K562 (cell line): ENCODE data around the gene AK4. TPM values are rescaled to one million over a fixed set of nuclear protein-coding genes. Genes with fewer than 3 reads are reported as not detected.
A peak's percentile ranks its signal among the peaks of the same experiment; 100 is the strongest.

Source experiments
- ATAC-seq: fragments of 200-7000 bp; cut with Tn5 transposase; 3 replicates; pipeline ENCODE4 v1.9.1; 2020; ENCODE audit warnings: moderate library complexity
- BruUV-seq: library from RNA; stranded (reverse); fragments of 400-500 nt; replicated peaks from 2 replicates; lab custom pipeline; 2021; lab: Mats Ljungman, UMichigan
- CTCF ChIA-PET: fragments of 300-600 bp; formaldehyde crosslinking; extraction: SDS; loops from one replicate; lab custom pipeline; 2021; ENCODE audit warnings: low intra/inter-chr PET ratio; lab: Yijun Ruan, JAX
- POLR2A ChIA-PET: fragments of 300-600, 350-650 bp; sonication (Branson Sonifier 250); formaldehyde crosslinking; extraction: SDS; loops from one replicate; lab custom pipeline; 2021; ENCODE audit warnings: antibody characterized with exemption, inconsistent platforms; lab: Yijun Ruan, JAX
- DNase-seq, 4 experiments: peaks; one replicate each; pipeline versions ENCODE4 v3.0.0 to v3.0.0-alpha.2; 2011 to 2018; ENCODE audit warnings: low spot score in 3 of 4, mixed read lengths in 3 of 4; ENCODE audit errors: extremely low read depth in 1 of 4
- FAIRE-seq: peaks from 2 replicates; lab custom pipeline; 2011; peaks lifted over from hg19 to GRCh38; lab: Jason Lieb, UNC
- H2AFZ ChIP-seq: 2 replicates; pipeline ENCODE4 v1.6.0; 2011; ENCODE audit warnings: low read depth, low read length, control low read depth, inconsistent platforms
- H3K27ac ChIP-seq: fragments of 200-600 bp; 3 replicates; pipeline ENCODE4 v1.8.0; 2011; ENCODE audit warnings: low read depth, mild to moderate bottlenecking, control low read depth, inconsistent platforms, low read length, moderate library complexity, mixed read lengths; ENCODE audit errors: extremely low read depth
- H3K27me3 ChIP-seq, 2 experiments: fragments of 300-600 bp in 1 of 2; 2 replicates in 1 of 2; 3 replicates in 1 of 2; pipeline versions ENCODE4 v1.6.0 to v1.8.0; 2011; ENCODE audit warnings: inconsistent platforms in 2 of 2, low read length in 2 of 2, mild to moderate bottlenecking in 1 of 2, mixed read lengths in 1 of 2, moderate library complexity in 1 of 2; ENCODE audit not compliant: control insufficient read depth in 2 of 2, insufficient read depth in 2 of 2
- H3K36me3 ChIP-seq: fragments of 300-600 bp; 3 replicates; pipeline ENCODE4 v1.8.0; 2011; ENCODE audit warnings: mild to moderate bottlenecking, low read length, inconsistent platforms; ENCODE audit not compliant: control insufficient read depth, insufficient read depth
- H3K4me1 ChIP-seq, 2 experiments: fragments of 200-600 bp in 1 of 2; replicated peaks in 1 of 2; 2 replicates in 1 of 2; 3 replicates in 1 of 2; pipeline versions ENCODE4 v1.5.1 to v1.8.0; 2011; ENCODE audit warnings: inconsistent platforms in 2 of 2, low read length in 2 of 2, mild to moderate bottlenecking in 1 of 2, mixed read lengths in 1 of 2, moderate library complexity in 1 of 2; ENCODE audit not compliant: control insufficient read depth in 2 of 2, insufficient read depth in 2 of 2
- H3K4me2 ChIP-seq: 2 replicates; pipeline ENCODE4 v1.6.1; 2011; ENCODE audit warnings: low read length, control low read depth, inconsistent platforms, mixed read lengths; ENCODE audit not compliant: insufficient read depth
- H3K4me3 ChIP-seq: fragments of 200-600 bp; sonication (generic), shearing (Covaris generic); 2 replicates; pipeline ENCODE4 v1.5.1; 2016; ENCODE audit warnings: control low read depth, inconsistent platforms
- H3K79me2 ChIP-seq: fragments of 200-600 bp; 3 replicates; pipeline ENCODE4 v1.8.0; 2011; ENCODE audit warnings: low read length, inconsistent platforms; ENCODE audit not compliant: control insufficient read depth, insufficient read depth
- H3K9ac ChIP-seq, 2 experiments: 2 replicates each; pipeline versions ENCODE4 v1.6.0 to v1.6.1; 2011; ENCODE audit warnings: low read depth in 2 of 2, low read length in 2 of 2, control low read depth in 1 of 2, inconsistent platforms in 1 of 2, mild to moderate bottlenecking in 1 of 2, mixed read lengths in 1 of 2; ENCODE audit not compliant: insufficient read depth in 1 of 2
- H3K9me1 ChIP-seq: one replicate; pipeline ENCODE4 v1.6.0; 2011; ENCODE audit warnings: inconsistent platforms, mild to moderate bottlenecking, low read length, moderate library complexity; ENCODE audit not compliant: control insufficient read depth, insufficient read depth
- H3K9me3 ChIP-seq: replicated peaks from 2 replicates; pipeline ENCODE4 v1.5.1; 2011; ENCODE audit warnings: low read depth, low read length, inconsistent platforms; ENCODE audit not compliant: control insufficient read depth, insufficient read depth
- H4K20me1 ChIP-seq: replicated peaks from 2 replicates; pipeline ENCODE4 v1.6.1; 2011; ENCODE audit warnings: low read length, inconsistent platforms, mixed read lengths; ENCODE audit not compliant: control insufficient read depth, insufficient read depth
- DPF2 ChIP-seq: fragments of 450-650 bp; IDR thresholded peaks from 2 replicates; pipeline ENCODE4 v1.6.1; 2016
- NR2C1 ChIP-seq, 2 experiments: fragments of 450-650 bp; IDR thresholded peaks; 2 replicates each; pipeline ENCODE4 v1.6.1; 2017; ENCODE audit warnings: mild to moderate bottlenecking in 2 of 2, antibody characterized with exemption in 1 of 2, inconsistent platforms in 1 of 2, missing compliant biosample characterization in 1 of 2, missing genetic modification characterization in 1 of 2
- PHF21A ChIP-seq: fragments of 450-650 bp; IDR thresholded peaks from 2 replicates; pipeline ENCODE4 v1.6.1; 2017; ENCODE audit warnings: low read depth, borderline replicate concordance
- POLR2B ChIP-seq: fragments of 450-650 bp; IDR thresholded peaks from 2 replicates; pipeline ENCODE4 v1.6.1; 2018; ENCODE audit warnings: low read depth; ENCODE audit not compliant: partially characterized antibody
- RBM34 ChIP-seq: fragments of 200-400 bp; formaldehyde crosslinking; IDR thresholded peaks from 2 replicates; pipeline ENCODE4 v1.6.1; 2018; ENCODE audit warnings: low read length, borderline replicate concordance; ENCODE audit not compliant: insufficient read depth
- RFX1 ChIP-seq: fragments of 450-650 bp; IDR thresholded peaks from 2 replicates; pipeline ENCODE4 v1.6.1; 2016; ENCODE audit warnings: mild to moderate bottlenecking, moderate library complexity
- SMARCE1 ChIP-seq: fragments of 450-650 bp; IDR thresholded peaks from 2 replicates; pipeline ENCODE4 v1.7.1; 2016; ENCODE audit warnings: mild to moderate bottlenecking
- ZNF324 ChIP-seq: fragments of 250-450 bp; sonication (Bioruptor Pico); IDR thresholded peaks from 2 replicates; pipeline ENCODE4 v1.4.0; 2020; ENCODE audit warnings: mild to moderate bottlenecking
- ZNF764 ChIP-seq: fragments of 250-450 bp; sonication (Bioruptor Pico); IDR thresholded peaks from 2 replicates; pipeline ENCODE4 v1.4.0; 2020; ENCODE audit warnings: low read depth, mild to moderate bottlenecking, moderate library complexity
- WGBS: fragments of 100-300 bp; shearing (Covaris generic); methylation state at CpG from one replicate; pipeline ENCODE4 v1.1.6; 2016; ENCODE audit warnings: low coverage, mixed read lengths; ENCODE audit not compliant: insufficient coverage; ENCODE audit errors: missing lambda C conversion rate; 5-methylcytosine and 5-hydroxymethylcytosine counted together
- in situ Hi-C: fragments of 300-500 bp; cut with MboI; formaldehyde crosslinking; loops from 4 replicates; pipeline ENCODE4 v1.15.0; 2018; ENCODE audit warnings: inconsistent platforms, mixed read lengths
- intact Hi-C: fragments of 100-400 bp; cut with micrococcal nuclease; formaldehyde crosslinking; loops from 2 replicates; pipeline ENCODE4 v1.14.2; 2022
- polyA plus RNA-seq, 8 experiments: library from polyadenylated mRNA; depleted of rRNA in 4 of 8; stranded (reverse) in 5 of 8; unstranded in 3 of 8; fragments of >200 nt; fragmentation: Nextera tagmentation in 2 of 8; fragmentation: Illumina TruSeq in 1 of 8; extraction: Ambion mirVana in 2 of 8; extraction: Trizol in 1 of 8; gene quantifications; 2 replicates each; pipeline versions ENCODE4 v1.2.1 to v1.2.3, GENCODE V29; 2011 to 2014; ENCODE audit warnings: inconsistent platforms in 1 of 8, missing spikeins in 1 of 8
- total RNA-seq, 7 experiments: library from RNA; depleted of rRNA in 6 of 7; stranded (reverse); fragments of >200 nt in 6 of 7; fragmentation: Illumina TruSeq in 2 of 7; extraction: Trizol in 2 of 7; gene quantifications; 2 replicates each; pipeline versions ENCODE4 v1.2.1 to v1.2.3, GENCODE V29; 2011 to 2021; ENCODE audit warnings: low replicate concordance in 1 of 7
- TF ChIP-seq, protein P1 (sequence below): fragments of 200-800 bp; sonication (Bioruptor generic); IDR thresholded peaks from 2 replicates; pipeline ENCODE4 v1.6.1; 2016; ENCODE audit warnings: missing genetic modification characterization, missing compliant biosample characterization

The AK4 gene
- total and polyA plus RNA-seq, 9 of the 15 experiments (the other 6 are each of a cell fraction or from before 2014, with no cell fraction given): 10.4 to 96.6 (median 21.5) TPM

DNA sequence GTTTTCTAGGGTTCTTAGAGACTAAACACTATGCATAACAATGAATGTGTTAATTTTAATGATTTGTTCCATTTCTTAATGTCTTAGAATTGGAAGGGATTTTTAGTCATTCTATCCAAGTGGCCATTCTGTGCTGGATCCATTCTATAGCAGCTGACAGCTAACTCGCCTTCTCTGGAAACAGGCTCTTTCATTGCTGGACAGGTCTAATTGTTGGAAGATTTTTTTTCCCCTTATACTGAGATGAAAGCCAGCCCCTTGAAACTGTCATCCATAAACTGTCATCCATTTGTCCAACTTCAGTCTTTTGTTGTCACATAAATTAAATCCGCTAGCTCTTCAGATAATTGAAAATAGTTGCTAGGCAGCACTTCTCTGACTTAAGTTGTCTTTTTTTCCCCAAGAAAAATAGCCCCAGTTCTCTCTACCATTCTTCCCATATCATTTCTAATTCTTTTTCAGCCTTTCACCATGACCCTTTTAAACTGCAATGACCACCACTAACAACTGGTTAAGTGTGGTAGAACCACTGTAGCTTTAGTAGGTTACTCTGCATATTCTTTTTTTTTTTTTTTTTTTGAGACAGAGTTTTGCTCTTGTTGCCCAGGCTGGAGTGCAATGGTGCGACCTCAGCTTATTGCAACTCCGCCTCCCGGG, 19.7 kb downstream of the AK4 start:
- Histone ChIP-seq H2AFZ (no peak overlapping the region), H3K9ac (no peak overlapping the region), H3K9me1 (no peaks in the 10 kb centered on the region), H4K20me1 (no peaks in the 10 kb centered on the region; the same call in 1 of the 2 replicates), H3K79me2 (peaks cover 70% of the 10 kb centered on the region), H3K4me3 (no peak overlapping the region), H3K27ac (no peak overlapping the region; the same call in 2 of the 3 replicates), H3K27me3 (no peaks in the 10 kb centered on the region), H3K36me3 (no peaks in the 10 kb centered on the region; the same call in 2 of the 3 replicates), H3K9me3 (no peaks in the 10 kb centered on the region)
- in situ Hi-C loops: no loop called here
- BruUV-seq: no TSS peak
- WGBS: 91% methylated on average over 5 of the region's 5 CpGs
- ATAC-seq (no peak), FAIRE-seq (no peak), DNase-seq (no peak)
- intact Hi-C loops: no loop called here
- CTCF ChIA-PET: no interaction called here
- 0 out of 2 replicates have a peak, but pooled peaks have one; percentile 21 for TF ChIP-seq RFX1
- no peak for TF ChIP-seq PHF21A
- TF ChIP-seq, all 486 proteins: peak for 1
- peaks cover 11 to 37% of the 10 kb centered on the region in 2 experiments for H3K4me1 ChIP-seq
- no peak overlapping the region for H3K4me2 ChIP-seq
- POLR2A ChIA-PET: interaction anchor here (0.6 to 2.5 kb wide), 8 partner anchors 8 to 71 kb away, joined by 3 to 11 read pairs (median 3); partner anchors contain the start of gene AK4

GRCh38 chr1:65168867-65169266, 20.9 kb downstream of the AK4 start:
- intact Hi-C loops (no loop called here), in situ Hi-C loops (no loop called here)
- Histone ChIP-seq H3K27me3 (no peaks in the 10 kb centered on the region), H3K9me1 (no peaks in the 10 kb centered on the region), H3K4me3 (no peak overlapping the region), H3K27ac (no peak overlapping the region), H3K4me1 (peaks cover 11 to 25% of the 10 kb centered on the region in 2 experiments; a peak in 4 of 5 replicates), H4K20me1 (peaks cover 3% of the 10 kb centered on the region; the same call in 1 of the 2 replicates), H3K9me3 (no peaks in the 10 kb centered on the region), H3K36me3 (no peaks in the 10 kb centered on the region; the same call in 2 of the 3 replicates), H3K9ac (no peak overlapping the region), H3K79me2 (peaks cover 64% of the 10 kb centered on the region), H2AFZ (no peak overlapping the region), H3K4me2 (no peak overlapping the region)
- WGBS: 92% methylated on average over 3 of the region's 4 CpGs
- ChIA-PET CTCF (no interaction called here), POLR2A (interaction anchor here (0.6 to 1.1 kb wide), 5 partner anchors 18 to 223 kb away, joined by 3 read pairs; partner anchors contain the start of gene AK4)
- ATAC-seq (no peak), DNase-seq (no peak), FAIRE-seq (no peak)
- BruUV-seq: no TSS peak
- TF ChIP-seq ZNF324 (CRISPR knock-in tag) (no peak), PHF21A (no peak), NR2C1 (IDR thresholded peaks at IDR 0.05) (no peak), NR2C1 (tag; IDR thresholded peaks at IDR 0.05) (no peak), RBM34 (no peak), DPF2 (no peak), POLR2B (no peak), ZNF764 (no peak), SMARCE1 (no peak)
- TF ChIP-seq, protein P1, sequence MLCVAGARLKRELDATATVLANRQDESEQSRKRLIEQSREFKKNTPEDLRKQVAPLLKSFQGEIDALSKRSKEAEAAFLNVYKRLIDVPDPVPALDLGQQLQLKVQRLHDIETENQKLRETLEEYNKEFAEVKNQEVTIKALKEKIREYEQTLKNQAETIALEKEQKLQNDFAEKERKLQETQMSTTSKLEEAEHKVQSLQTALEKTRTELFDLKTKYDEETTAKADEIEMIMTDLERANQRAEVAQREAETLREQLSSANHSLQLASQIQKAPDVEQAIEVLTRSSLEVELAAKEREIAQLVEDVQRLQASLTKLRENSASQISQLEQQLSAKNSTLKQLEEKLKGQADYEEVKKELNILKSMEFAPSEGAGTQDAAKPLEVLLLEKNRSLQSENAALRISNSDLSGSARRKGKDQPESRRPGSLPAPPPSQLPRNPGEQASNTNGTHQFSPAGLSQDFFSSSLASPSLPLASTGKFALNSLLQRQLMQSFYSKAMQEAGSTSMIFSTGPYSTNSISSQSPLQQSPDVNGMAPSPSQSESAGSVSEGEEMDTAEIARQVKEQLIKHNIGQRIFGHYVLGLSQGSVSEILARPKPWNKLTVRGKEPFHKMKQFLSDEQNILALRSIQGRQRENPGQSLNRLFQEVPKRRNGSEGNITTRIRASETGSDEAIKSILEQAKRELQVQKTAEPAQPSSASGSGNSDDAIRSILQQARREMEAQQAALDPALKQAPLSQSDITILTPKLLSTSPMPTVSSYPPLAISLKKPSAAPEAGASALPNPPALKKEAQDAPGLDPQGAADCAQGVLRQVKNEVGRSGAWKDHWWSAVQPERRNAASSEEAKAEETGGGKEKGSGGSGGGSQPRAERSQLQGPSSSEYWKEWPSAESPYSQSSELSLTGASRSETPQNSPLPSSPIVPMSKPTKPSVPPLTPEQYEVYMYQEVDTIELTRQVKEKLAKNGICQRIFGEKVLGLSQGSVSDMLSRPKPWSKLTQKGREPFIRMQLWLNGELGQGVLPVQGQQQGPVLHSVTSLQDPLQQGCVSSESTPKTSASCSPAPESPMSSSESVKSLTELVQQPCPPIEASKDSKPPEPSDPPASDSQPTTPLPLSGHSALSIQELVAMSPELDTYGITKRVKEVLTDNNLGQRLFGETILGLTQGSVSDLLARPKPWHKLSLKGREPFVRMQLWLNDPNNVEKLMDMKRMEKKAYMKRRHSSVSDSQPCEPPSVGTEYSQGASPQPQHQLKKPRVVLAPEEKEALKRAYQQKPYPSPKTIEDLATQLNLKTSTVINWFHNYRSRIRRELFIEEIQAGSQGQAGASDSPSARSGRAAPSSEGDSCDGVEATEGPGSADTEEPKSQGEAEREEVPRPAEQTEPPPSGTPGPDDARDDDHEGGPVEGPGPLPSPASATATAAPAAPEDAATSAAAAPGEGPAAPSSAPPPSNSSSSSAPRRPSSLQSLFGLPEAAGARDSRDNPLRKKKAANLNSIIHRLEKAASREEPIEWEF (CRISPR knock-in tag): no peak
